Activated CD4-positive, CD25-positive, alpha-beta regulatory T cell treated with anti-CD3 and anti-CD28 coated beads, Interleukin-2, amount 50 U/mL, for 16 hours (primary cell): Measurements from ENCODE around the gene MEGF8.
"Not testable (repeated sequence)": the region's sequence is repeated elsewhere in the genome, so short reads cannot be mapped to it uniquely, and the experiment has no call there.

Experiments used
- DNase-seq: peaks from one replicate; pipeline ENCODE4 v3.0.0-alpha.2; 2020; ENCODE audit warnings: low read depth, low spot score

The MEGF8 gene

GRCh38 chr19:42332059-42332458 is 6.6 kb downstream of the MEGF8 start:
- DNase-seq = no peak

GRCh38 chr19:42333018-42333417 is 7.6 kb downstream of the MEGF8 start:
- DNase-seq = no peak

GRCh38 chr19:42333975-42334696 is 8.7 kb downstream of the MEGF8 start:
- DNase-seq = no peak

- DNase-seq = no peak
Observed at GRCh38 chr19:42334697-42335373, 9.4 kb downstream of the MEGF8 start.

- no peak for DNase-seq
Observed at GRCh38 chr19:42335374-42335936, 10.0 kb downstream of the MEGF8 start.

GRCh38 chr19:42335971-42336370 is 10.5 kb downstream of the MEGF8 start:
- DNase-seq = no peak

GRCh38 chr19:42339126-42339860 is 13.9 kb downstream of the MEGF8 start:
- not testable (repeated sequence) for DNase-seq

GRCh38 chr19:42339922-42340321 is 14.5 kb downstream of the MEGF8 start:
- DNase-seq = not testable (repeated sequence)

- no peak for DNase-seq
Observed at GRCh38 chr19:42343344-42344110, 18.1 kb downstream of the MEGF8 start.

GRCh38 chr19:42344336-42344893 is 19.0 kb downstream of the MEGF8 start:
- DNase-seq = no peak

- no peak for DNase-seq
Observed at GRCh38 chr19:42345191-42345812, 19.9 kb downstream of the MEGF8 start.

GRCh38 chr19:42348211-42348610 is 22.8 kb downstream of the MEGF8 start:
- no peak for DNase-seq

- DNase-seq = no peak
Observed at GRCh38 chr19:42349378-42350107, 24.1 kb downstream of the MEGF8 start.

GRCh38 chr19:42350417-42350816 is 25.0 kb downstream of the MEGF8 start:
- no peak for DNase-seq

- DNase-seq = no peak
Observed at GRCh38 chr19:42351079-42351735, 25.8 kb downstream of the MEGF8 start.

- no peak for DNase-seq
Observed at GRCh38 chr19:42352301-42353259, 27.1 kb downstream of the MEGF8 start.

- no peak for DNase-seq
Observed at GRCh38 chr19:42353341-42354015, 28.0 kb downstream of the MEGF8 start.

- no peak for DNase-seq
Observed at GRCh38 chr19:42355896-42356295, 30.5 kb downstream of the MEGF8 start.
